Measurements from ENCODE around the gene RNF146.

DNA sequence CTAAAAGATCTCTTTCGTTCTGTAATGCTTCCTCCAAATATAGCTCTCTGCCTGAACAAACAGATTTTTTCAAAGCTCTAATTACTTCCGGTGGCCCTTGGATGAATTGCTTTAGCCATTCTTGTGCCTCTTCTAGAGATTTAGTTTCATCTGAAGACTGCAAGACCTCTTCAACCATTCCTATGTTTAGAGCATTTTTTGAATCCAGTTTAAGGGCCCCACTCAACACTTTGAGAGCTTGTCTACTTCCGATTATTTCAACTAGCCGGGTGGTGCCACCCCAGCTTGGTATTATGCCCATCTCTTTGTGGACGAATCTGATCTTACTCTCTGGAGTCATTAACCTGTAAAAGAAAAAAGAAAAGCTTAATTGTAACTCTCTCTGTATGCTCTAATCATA lies 23.3 kb downstream of the RNF146 start:
- TF ChIP-seq TAF1 (IDR thresholded peaks at IDR 0.05; ENCODE audit: low read depth), result no peak
- TF ChIP-seq, protein P1, sequence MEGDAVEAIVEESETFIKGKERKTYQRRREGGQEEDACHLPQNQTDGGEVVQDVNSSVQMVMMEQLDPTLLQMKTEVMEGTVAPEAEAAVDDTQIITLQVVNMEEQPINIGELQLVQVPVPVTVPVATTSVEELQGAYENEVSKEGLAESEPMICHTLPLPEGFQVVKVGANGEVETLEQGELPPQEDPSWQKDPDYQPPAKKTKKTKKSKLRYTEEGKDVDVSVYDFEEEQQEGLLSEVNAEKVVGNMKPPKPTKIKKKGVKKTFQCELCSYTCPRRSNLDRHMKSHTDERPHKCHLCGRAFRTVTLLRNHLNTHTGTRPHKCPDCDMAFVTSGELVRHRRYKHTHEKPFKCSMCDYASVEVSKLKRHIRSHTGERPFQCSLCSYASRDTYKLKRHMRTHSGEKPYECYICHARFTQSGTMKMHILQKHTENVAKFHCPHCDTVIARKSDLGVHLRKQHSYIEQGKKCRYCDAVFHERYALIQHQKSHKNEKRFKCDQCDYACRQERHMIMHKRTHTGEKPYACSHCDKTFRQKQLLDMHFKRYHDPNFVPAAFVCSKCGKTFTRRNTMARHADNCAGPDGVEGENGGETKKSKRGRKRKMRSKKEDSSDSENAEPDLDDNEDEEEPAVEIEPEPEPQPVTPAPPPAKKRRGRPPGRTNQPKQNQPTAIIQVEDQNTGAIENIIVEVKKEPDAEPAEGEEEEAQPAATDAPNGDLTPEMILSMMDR (IDR thresholded peaks at IDR 0.05; ENCODE audit: poor library complexity, severe bottlenecking), result no peak
- TF ChIP-seq POLR2AphosphoS5 (IDR thresholded peaks at IDR 0.05), result no peak
- no peak for TF ChIP-seq EZH2 (IDR thresholded peaks at IDR 0.05; ENCODE audit: borderline replicate concordance, insufficient read depth, low read length, poor library complexity, severe bottlenecking)
